Measurements from ENCODE around the gene CHPF.

Gene CHPF

DNA sequence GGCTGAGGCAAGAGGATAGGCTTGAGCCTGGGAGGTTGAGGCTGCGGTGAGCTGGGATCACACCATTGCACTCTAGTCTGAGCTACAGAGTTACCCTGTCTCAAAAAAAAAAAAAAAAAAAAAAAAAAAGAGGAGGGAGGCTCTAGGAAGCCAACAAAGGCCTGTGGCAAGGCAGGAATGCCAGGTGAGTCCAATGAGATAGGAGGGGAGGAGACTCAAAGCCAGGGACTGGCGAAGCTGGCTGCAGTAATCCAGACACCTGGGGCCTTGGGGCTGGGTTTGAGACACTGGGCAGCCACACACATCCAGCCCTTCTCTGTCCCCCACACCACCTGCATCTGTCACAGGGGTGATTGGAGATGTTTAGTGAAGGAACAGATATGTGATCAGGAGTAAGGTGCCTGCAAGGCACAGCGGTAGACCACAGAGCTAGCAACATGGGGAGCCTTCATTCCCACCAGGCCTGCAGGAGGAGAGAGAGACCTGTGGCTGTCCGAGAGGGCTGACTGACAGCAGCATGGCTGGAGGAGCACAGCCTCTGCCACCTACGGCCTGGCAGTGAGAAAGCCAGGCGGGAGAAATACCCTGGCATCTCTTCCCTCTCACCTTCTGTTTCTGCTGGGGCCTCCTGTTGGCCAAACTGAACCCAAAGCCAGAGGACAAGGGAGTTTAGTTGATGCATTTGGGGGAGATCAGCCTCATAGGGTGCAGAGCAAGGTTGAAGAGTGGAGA, 9.5 kb downstream of the CHPF start:
- Histone ChIP-seq H3K36me3 (ENCODE audit: control insufficient read depth in 2 of 2, insufficient read depth in 2 of 2, low read length in 2 of 2) (peaks cover 0 to 2% of the 10 kb centered on the region in 2 donors), H3K9me3 (ENCODE audit: control insufficient read depth in 2 of 2, low read length in 2 of 2) (no peaks in the 10 kb centered on the region), H3K27ac (ENCODE audit: low read depth in 2 of 2, low read length in 2 of 2) (no peak overlapping the region), H3K9ac (ENCODE audit: low read depth in 1 of 2, low read length in 2 of 2) (no peak overlapping the region), H3K4me3 (ENCODE audit: low read length in 2 of 2) (no peak overlapping the region), H3K4me1 (ENCODE audit: control insufficient read depth in 2 of 2, insufficient read depth in 2 of 2, low read length in 2 of 2) (peaks cover 0 to 3% of the 10 kb centered on the region in 2 donors), H3K27me3 (ENCODE audit: control insufficient read depth in 2 of 2, insufficient read depth in 2 of 2, low read length in 2 of 2) (peaks cover 14 to 21% of the 10 kb centered on the region in 2 donors)

DNA sequence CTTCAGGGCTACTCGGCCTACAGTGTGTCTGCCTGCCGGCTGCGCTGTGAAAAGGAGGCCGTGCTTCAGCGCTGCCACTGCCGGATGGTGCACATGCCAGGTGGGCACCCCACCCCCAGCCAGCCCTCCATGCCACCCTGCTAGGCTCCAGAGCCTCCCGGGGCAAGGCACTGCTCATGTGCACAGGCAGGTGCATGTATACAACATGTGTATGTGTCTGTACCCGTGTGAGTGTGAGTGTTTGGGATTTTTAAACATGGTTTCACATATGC, 11.3 kb downstream of the CHPF start:
- H3K27ac ChIP-seq (ENCODE audit: low read depth in 2 of 2, low read length in 2 of 2) = no peak overlapping the region
- H3K36me3 ChIP-seq (ENCODE audit: control insufficient read depth in 2 of 2, insufficient read depth in 2 of 2, low read length in 2 of 2) = no peaks in the 10 kb centered on the region
- no peak overlapping the region for H3K9ac ChIP-seq (ENCODE audit: low read depth in 1 of 2, low read length in 2 of 2)
- H3K4me3 ChIP-seq (ENCODE audit: low read length in 2 of 2) = no peak overlapping the region
- H3K4me1 ChIP-seq (ENCODE audit: control insufficient read depth in 2 of 2, insufficient read depth in 2 of 2, low read length in 2 of 2) = peaks cover 0 to 3% of the 10 kb centered on the region in 2 donors
- peaks cover 20 to 32% of the 10 kb centered on the region in 2 donors for H3K27me3 ChIP-seq (ENCODE audit: control insufficient read depth in 2 of 2, insufficient read depth in 2 of 2, low read length in 2 of 2)
- H3K9me3 ChIP-seq (ENCODE audit: control insufficient read depth in 2 of 2, low read length in 2 of 2) = no peaks in the 10 kb centered on the region

DNA sequence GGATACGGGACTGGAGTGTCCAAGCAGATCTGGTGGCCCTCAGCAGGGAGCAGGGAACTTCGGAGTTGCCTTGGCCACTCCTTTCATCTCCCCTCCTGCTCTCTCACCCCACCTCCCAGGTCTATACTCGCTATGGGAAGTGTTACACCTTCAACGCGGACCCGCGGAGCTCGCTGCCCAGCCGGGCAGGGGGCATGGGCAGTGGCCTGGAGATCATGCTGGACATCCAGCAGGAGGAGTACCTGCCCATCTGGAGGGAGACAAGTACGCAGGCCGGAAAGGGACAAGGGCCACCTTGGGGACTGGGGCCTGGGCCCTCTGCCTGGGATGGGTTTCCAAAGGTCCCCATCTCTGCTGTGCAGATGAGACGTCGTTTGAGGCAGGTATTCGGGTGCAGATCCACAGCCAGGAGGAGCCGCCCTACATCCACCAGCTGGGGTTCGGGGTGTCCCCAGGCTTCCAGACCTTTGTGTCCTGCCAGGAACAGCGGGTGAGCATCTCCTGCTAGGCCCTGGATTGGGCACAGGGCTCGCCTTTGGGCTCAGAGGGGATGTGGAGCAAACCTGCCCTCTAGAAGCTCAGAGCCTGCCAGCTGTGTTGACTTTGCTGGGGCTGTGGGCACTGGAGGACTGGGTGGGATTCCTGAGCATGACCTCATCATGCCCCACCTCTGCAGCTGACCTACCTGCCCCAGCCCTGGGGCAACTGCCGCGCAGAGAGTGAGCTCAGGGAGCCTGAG, 11.8 kb downstream of the CHPF start:
- Histone ChIP-seq H3K27ac (ENCODE audit: low read depth in 2 of 2, low read length in 2 of 2) (no peak overlapping the region), H3K27me3 (ENCODE audit: control insufficient read depth in 2 of 2, insufficient read depth in 2 of 2, low read length in 2 of 2) (peaks cover 20 to 37% of the 10 kb centered on the region in 2 donors), H3K4me3 (ENCODE audit: low read length in 2 of 2) (no peak overlapping the region), H3K36me3 (ENCODE audit: control insufficient read depth in 2 of 2, insufficient read depth in 2 of 2, low read length in 2 of 2) (no peaks in the 10 kb centered on the region), H3K9me3 (ENCODE audit: control insufficient read depth in 2 of 2, low read length in 2 of 2) (no peaks in the 10 kb centered on the region), H3K4me1 (ENCODE audit: control insufficient read depth in 2 of 2, insufficient read depth in 2 of 2, low read length in 2 of 2) (peaks cover 0 to 3% of the 10 kb centered on the region in 2 donors), H3K9ac (ENCODE audit: low read depth in 1 of 2, low read length in 2 of 2) (no peak overlapping the region)

DNA sequence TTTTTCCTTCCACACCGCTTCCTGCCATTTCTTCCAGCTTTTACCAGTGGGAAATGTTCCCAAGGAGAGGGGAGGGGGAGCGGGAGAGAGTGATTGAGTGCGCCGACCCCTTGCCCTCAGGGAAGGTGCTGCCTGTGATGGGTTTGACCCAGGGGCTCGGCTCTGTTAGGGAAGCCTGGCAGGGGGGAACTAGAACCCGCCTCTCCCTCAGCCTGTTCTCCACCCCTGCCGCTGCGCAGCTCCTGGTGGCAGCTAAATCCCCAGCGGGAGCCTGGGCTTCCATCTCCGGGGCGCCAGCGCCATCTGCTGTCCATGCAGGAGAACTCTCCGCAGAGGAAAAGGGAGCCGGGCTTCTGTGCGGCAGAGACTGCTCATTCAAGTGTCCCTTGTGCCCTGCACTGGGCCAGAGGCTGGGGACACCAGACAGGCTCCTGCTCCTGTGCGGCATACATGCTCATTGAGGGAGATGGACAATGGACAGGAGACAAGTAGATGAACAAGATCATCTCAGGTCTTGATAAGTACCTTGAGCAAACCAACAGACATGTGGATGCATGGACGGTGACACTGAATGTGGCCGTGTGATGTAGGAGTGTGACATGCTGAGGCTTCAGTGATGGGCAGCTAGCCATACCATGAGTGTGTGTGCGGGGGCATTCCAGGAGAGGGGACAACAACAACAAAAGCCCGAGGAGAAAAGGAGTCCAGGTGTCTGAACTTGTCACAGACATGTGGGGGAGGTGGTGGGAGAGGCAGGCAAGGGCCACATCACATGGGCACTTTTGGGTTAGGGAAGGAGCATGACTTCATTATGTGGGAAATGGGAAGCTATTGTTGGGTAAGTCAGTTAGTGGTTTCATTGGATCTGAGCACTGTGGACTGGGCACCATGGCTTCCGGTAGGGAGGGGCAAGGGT, 13.3 kb downstream of the CHPF start:
- Histone ChIP-seq H3K9ac (ENCODE audit: low read depth in 1 of 2, low read length in 2 of 2) (no peak overlapping the region), H3K27me3 (ENCODE audit: control insufficient read depth in 2 of 2, insufficient read depth in 2 of 2, low read length in 2 of 2) (peaks cover 27 to 44% of the 10 kb centered on the region in 2 donors), H3K9me3 (ENCODE audit: control insufficient read depth in 2 of 2, low read length in 2 of 2) (no peaks in the 10 kb centered on the region), H3K4me1 (ENCODE audit: control insufficient read depth in 2 of 2, insufficient read depth in 2 of 2, low read length in 2 of 2) (peaks cover 0 to 3% of the 10 kb centered on the region in 2 donors), H3K4me3 (ENCODE audit: low read length in 2 of 2) (no peak overlapping the region), H3K27ac (ENCODE audit: low read depth in 2 of 2, low read length in 2 of 2) (no peak overlapping the region), H3K36me3 (ENCODE audit: control insufficient read depth in 2 of 2, insufficient read depth in 2 of 2, low read length in 2 of 2) (no peaks in the 10 kb centered on the region)

DNA sequence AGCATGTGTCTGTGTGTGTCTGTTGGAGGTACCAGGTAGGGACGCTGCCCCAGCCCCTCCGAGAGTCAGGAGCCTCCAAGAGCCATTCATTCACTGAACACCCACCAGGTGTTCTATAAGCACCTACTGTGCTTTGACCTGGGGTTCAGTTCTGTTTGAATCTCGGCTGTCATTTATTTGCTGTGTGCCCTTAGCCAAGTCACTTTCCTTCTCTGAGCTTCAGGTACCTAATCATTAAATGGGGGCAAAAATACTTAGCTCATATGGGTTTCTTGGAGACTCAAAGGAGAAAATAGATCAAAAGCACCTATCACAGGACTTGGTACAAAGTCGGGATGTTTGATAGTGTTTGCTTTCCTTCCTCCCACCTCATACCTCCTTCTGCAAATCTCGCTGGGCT, 16.1 kb downstream of the CHPF start:
- Histone ChIP-seq H3K4me1 (ENCODE audit: control insufficient read depth in 2 of 2, insufficient read depth in 2 of 2, low read length in 2 of 2) (peaks cover 0 to 3% of the 10 kb centered on the region in 2 donors), H3K4me3 (ENCODE audit: low read length in 2 of 2) (no peak overlapping the region), H3K27me3 (ENCODE audit: control insufficient read depth in 2 of 2, insufficient read depth in 2 of 2, low read length in 2 of 2) (peaks cover 41 to 60% of the 10 kb centered on the region in 2 donors), H3K27ac (ENCODE audit: low read depth in 2 of 2, low read length in 2 of 2) (no peak overlapping the region), H3K9ac (ENCODE audit: low read depth in 1 of 2, low read length in 2 of 2) (no peak overlapping the region), H3K9me3 (ENCODE audit: control insufficient read depth in 2 of 2, low read length in 2 of 2) (no peaks in the 10 kb centered on the region), H3K36me3 (ENCODE audit: control insufficient read depth in 2 of 2, insufficient read depth in 2 of 2, low read length in 2 of 2) (no peaks in the 10 kb centered on the region)

DNA sequence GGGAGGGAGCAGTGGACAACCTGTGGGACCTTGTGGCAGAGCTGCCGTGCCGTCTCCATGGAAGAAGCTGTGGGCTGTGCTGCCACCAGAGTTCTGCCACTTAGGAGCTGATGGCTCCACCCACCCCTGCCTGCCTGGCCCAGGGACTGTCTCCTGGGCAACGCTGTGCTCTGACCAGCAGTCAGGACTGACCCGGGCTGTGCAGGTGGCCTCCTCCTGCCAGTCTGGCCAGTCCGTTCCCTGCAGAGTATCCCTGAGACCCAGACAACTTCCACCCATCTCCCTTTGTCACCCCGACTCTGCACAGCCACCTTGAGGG, 16.6 kb downstream of the CHPF start:
- Histone ChIP-seq H3K27ac (ENCODE audit: low read depth in 2 of 2, low read length in 2 of 2) (no peak overlapping the region), H3K9me3 (ENCODE audit: control insufficient read depth in 2 of 2, low read length in 2 of 2) (no peaks in the 10 kb centered on the region), H3K4me1 (ENCODE audit: control insufficient read depth in 2 of 2, insufficient read depth in 2 of 2, low read length in 2 of 2) (peaks cover 0 to 3% of the 10 kb centered on the region in 2 donors), H3K4me3 (ENCODE audit: low read length in 2 of 2) (no peak overlapping the region), H3K9ac (ENCODE audit: low read depth in 1 of 2, low read length in 2 of 2) (no peak overlapping the region), H3K27me3 (ENCODE audit: control insufficient read depth in 2 of 2, insufficient read depth in 2 of 2, low read length in 2 of 2) (peaks cover 39 to 61% of the 10 kb centered on the region in 2 donors), H3K36me3 (ENCODE audit: control insufficient read depth in 2 of 2, insufficient read depth in 2 of 2, low read length in 2 of 2) (no peaks in the 10 kb centered on the region)

DNA sequence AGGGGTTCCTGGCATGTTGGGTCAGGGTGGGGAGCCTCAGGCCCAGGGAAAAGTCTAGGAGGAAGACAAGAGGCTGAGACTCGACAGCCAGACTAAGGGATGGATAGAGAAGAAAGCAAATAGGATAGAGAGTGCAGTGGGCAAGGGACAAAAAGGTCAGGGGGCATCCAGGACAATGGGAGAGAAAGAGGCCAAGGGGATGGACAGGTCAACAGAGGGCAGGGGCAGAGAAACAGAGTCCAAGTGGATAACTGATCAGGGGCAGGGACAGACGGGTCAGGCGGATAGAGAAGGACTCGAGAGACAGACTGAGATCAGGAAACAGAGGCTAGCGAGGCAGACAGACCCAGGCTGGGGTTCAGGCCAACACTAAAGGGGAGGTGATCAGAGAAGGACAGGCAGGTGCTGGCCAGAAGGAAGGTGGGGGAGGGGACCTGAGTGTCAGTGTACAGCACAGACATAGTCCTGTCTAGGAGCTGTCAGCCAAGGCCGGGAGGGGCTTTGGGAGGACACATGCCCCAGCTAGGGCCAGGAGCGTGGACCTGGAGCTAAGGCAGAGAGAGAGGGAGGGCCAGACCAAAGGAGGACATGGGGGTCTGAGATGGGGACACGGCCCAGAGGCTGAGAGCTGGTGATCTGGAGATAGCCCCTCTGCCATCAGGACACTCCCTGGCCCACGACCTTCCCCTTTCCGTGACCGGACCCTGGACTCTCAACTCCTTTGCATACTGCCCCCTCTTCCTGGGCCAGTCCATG, 17.1 kb downstream of the CHPF start:
- Histone ChIP-seq H3K4me1 (ENCODE audit: control insufficient read depth in 2 of 2, insufficient read depth in 2 of 2, low read length in 2 of 2) (peaks cover 0 to 3% of the 10 kb centered on the region in 2 donors), H3K36me3 (ENCODE audit: control insufficient read depth in 2 of 2, insufficient read depth in 2 of 2, low read length in 2 of 2) (no peaks in the 10 kb centered on the region), H3K9ac (ENCODE audit: low read depth in 1 of 2, low read length in 2 of 2) (no peak overlapping the region), H3K9me3 (ENCODE audit: control insufficient read depth in 2 of 2, low read length in 2 of 2) (no peaks in the 10 kb centered on the region), H3K27me3 (ENCODE audit: control insufficient read depth in 2 of 2, insufficient read depth in 2 of 2, low read length in 2 of 2) (peaks cover 44 to 64% of the 10 kb centered on the region in 2 donors), H3K4me3 (ENCODE audit: low read length in 2 of 2) (no peak overlapping the region), H3K27ac (ENCODE audit: low read depth in 2 of 2, low read length in 2 of 2) (no peak overlapping the region)

DNA sequence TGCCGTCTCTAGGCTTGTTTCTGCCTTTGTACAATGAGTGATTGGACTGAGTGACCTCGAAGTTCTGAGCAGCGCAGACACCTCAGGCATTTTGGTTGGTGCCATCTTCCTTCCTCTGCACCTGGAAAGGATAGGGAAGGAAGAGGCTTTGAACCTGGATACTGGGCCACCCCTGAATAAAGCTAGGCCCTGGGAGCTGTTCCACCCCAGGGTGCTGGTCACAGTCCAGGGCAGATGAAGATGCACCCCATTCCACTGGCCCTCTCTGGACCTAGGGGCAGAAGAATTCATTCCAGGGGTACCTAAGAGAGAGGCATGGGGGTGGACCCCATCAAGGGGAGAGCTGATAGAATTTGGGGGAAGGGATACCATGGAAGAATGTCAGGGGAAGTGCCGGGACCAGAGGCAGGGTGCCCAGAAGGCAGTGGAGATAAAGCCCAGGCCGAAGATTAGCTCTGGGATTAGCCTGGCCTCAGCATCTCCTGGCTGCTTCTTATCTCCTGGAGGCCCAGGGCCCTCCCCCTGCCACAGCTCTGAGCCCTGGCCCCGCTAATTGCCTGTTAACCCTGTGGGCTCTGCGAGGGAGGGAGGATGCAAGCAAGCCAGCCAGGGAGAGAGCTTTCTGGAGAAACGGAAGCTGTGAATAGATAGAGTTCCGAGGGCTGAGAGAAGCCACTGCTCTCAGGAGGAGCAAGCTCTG, 17.9 kb downstream of the CHPF start:
- no peaks in the 10 kb centered on the region for H3K36me3 ChIP-seq (ENCODE audit: control insufficient read depth in 2 of 2, insufficient read depth in 2 of 2, low read length in 2 of 2)
- peaks cover 52 to 68% of the 10 kb centered on the region in 2 donors for H3K27me3 ChIP-seq (ENCODE audit: control insufficient read depth in 2 of 2, insufficient read depth in 2 of 2, low read length in 2 of 2)
- no peak overlapping the region for H3K27ac ChIP-seq (ENCODE audit: low read depth in 2 of 2, low read length in 2 of 2)
- H3K9me3 ChIP-seq (ENCODE audit: control insufficient read depth in 2 of 2, low read length in 2 of 2) = no peaks in the 10 kb centered on the region
- no peak overlapping the region for H3K9ac ChIP-seq (ENCODE audit: low read depth in 1 of 2, low read length in 2 of 2)
- H3K4me1 ChIP-seq (ENCODE audit: control insufficient read depth in 2 of 2, insufficient read depth in 2 of 2, low read length in 2 of 2) = peaks cover 0 to 3% of the 10 kb centered on the region in 2 donors
- no peak overlapping the region for H3K4me3 ChIP-seq (ENCODE audit: low read length in 2 of 2)

DNA sequence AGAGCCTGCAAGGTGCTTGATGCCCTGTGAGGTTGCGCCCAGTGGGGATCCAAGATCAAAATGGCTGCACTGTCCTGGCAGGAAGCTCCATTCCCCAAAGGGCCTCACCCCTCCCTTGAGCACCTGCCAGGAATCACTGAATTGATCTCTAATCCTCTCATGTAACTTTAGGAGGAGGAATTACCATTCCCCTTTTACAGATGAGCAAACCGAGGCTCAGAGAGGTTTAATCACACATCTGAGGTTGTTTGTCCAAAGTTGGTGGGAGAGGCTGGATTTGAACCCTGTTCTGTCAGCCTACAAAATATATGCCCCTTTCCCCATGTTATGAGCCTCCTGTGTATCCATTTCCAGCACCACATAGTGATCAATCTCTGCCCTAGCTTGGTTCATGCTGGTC, 18.8 kb downstream of the CHPF start:
- Histone ChIP-seq H3K27me3 (ENCODE audit: control insufficient read depth in 2 of 2, insufficient read depth in 2 of 2, low read length in 2 of 2) (peaks cover 50 to 67% of the 10 kb centered on the region in 2 donors), H3K4me1 (ENCODE audit: control insufficient read depth in 2 of 2, insufficient read depth in 2 of 2, low read length in 2 of 2) (peaks cover 0 to under 1% of the 10 kb centered on the region in 2 donors), H3K36me3 (ENCODE audit: control insufficient read depth in 2 of 2, insufficient read depth in 2 of 2, low read length in 2 of 2) (no peaks in the 10 kb centered on the region)

More for the DNA sequence above, 18.8 kb downstream of the CHPF start:
- H3K9ac ChIP-seq (ENCODE audit: low read depth in 1 of 2, low read length in 2 of 2) = no peak overlapping the region
- no peak overlapping the region for H3K27ac ChIP-seq (ENCODE audit: low read depth in 2 of 2, low read length in 2 of 2)
- no peaks in the 10 kb centered on the region for H3K9me3 ChIP-seq (ENCODE audit: control insufficient read depth in 2 of 2, low read length in 2 of 2)
- H3K4me3 ChIP-seq (ENCODE audit: low read length in 2 of 2) = no peak overlapping the region
